Left lobe of liver (tissue), 2 donors: ENCODE results near the gene SIL1. TPM values are rescaled to one million over a fixed set of nuclear protein-coding genes. Genes with fewer than 3 reads are reported as not detected.

Experiments used
- ATAC-seq: fragments of 200-7000 bp; cut with Tn5 transposase; one replicate; pipeline ENCODE4 v1.9.1; 2020; ENCODE audit warnings: mild to moderate bottlenecking, moderate library complexity
- DNase-seq: peaks from one replicate; pipeline ENCODE4 v3.0.0-alpha.2; 2020; ENCODE audit warnings: low spot score
- total RNA-seq: library from RNA; stranded (reverse); gene quantifications from one replicate; pipeline ENCODE4 v1.2.1, GENCODE V29; 2021
- donor health status: DM: no; HTN: no; CAD: no; lungs with moderate emphysema.
- donor health status: DM: no; HTN: yes; CAD: no.

Gene SIL1
- total RNA-seq, 1 donor from 2014 or later, result 90.6 TPM

GRCh38 chr5:138903130-138903775, 294.9 kb downstream of the SIL1 start:
- ATAC-seq (no peak), DNase-seq (no peak)

GRCh38 chr5:138901716-138902115, 296.5 kb downstream of the SIL1 start:
- DNase-seq, result no peak
- no peak for ATAC-seq

- ATAC-seq, result no peak
- DNase-seq, result no peak
Measured at GRCh38 chr5:138900281-138900965, 297.7 kb downstream of the SIL1 start.

GRCh38 chr5:138898742-138899141, 299.4 kb downstream of the SIL1 start:
- DNase-seq, result no peak
- no peak for ATAC-seq

GRCh38 chr5:138898299-138898698, 299.9 kb downstream of the SIL1 start:
- DNase-seq (no peak), ATAC-seq (no peak)

Other genes with a start within 250 kb of the SIL1 start
- 39.2 TPM for gene MATR3, start 95.4 kb upstream of the SIL1 start, total RNA-seq
- 31.6 TPM for gene PAIP2, start 143.5 kb upstream of the SIL1 start, total RNA-seq
- 35.5 TPM for gene SLC23A1, start 184.9 kb upstream of the SIL1 start, total RNA-seq
- 0.96 TPM for gene MZB1, start 191.5 kb upstream of the SIL1 start, total RNA-seq
- gene PROB1, start 196.7 kb upstream of the SIL1 start, total RNA-seq, result 0.75 TPM
- 2.2 TPM for gene SPATA24, start 205.7 kb upstream of the SIL1 start, total RNA-seq
- 0.63 TPM for gene DNAJC18, start 241.2 kb upstream of the SIL1 start, total RNA-seq